Chondrocyte (in vitro differentiated cells): ENCODE measurements around the gene ACSL4. TPM values are rescaled to one million over a fixed set of nuclear protein-coding genes. Genes with fewer than 3 reads are reported as not detected.

Source experiments
- DNase-seq: peaks from one replicate; pipeline ENCODE4 v3.0.0; 2021; ENCODE audit warnings: mixed read lengths, low spot score
- H3K27ac Mint-ChIP-seq: one replicate; pipeline ENCODE4 v1.8.0; 2021; ENCODE audit warnings: mild to moderate bottlenecking, moderate library complexity, mixed read lengths; ENCODE audit not compliant: unreplicated experiment
- H3K27me3 Mint-ChIP-seq: 2 replicates; pipeline ENCODE4 v1.8.0; 2021; ENCODE audit warnings: low read depth, mixed read lengths
- H3K36me3 Mint-ChIP-seq: 2 replicates; pipeline ENCODE4 v1.8.0; 2021; ENCODE audit warnings: low read depth, mixed read lengths
- H3K4me1 Mint-ChIP-seq: 2 replicates; pipeline ENCODE4 v1.8.0; 2021; ENCODE audit warnings: low read depth, mild to moderate bottlenecking, mixed read lengths
- H3K4me3 Mint-ChIP-seq: one replicate; pipeline ENCODE4 v1.8.0; 2021; ENCODE audit warnings: mild to moderate bottlenecking, moderate library complexity, mixed read lengths; ENCODE audit not compliant: unreplicated experiment
- H3K9me3 Mint-ChIP-seq: 2 replicates; pipeline ENCODE4 v1.8.0; 2021; ENCODE audit warnings: low read depth, mixed read lengths
- CTCF ChIP-seq: fragments of 200-600 bp; sonication (generic); IDR thresholded peaks from 2 replicates; pipeline ENCODE4 v1.5.0; 2021; ENCODE audit warnings: antibody characterized with exemption, mild to moderate bottlenecking, moderate library complexity
- total RNA-seq: library from RNA; stranded (reverse); gene quantifications from 3 replicates; pipeline ENCODE4 v1.2.1, GENCODE V29; 2021

Gene ACSL4
- total RNA-seq, 1 donor from 2014 or later = 63.3 TPM

GRCh38 chrX:109596015-109596414, 137.0 kb downstream of the ACSL4 start:
- Mint-ChIP-seq H3K9me3 (no peaks in the 10 kb centered on the region), H3K4me3 (no peak overlapping the region), H3K27me3 (peaks cover 17% of the 10 kb centered on the region), H3K4me1 (peaks cover 6% of the 10 kb centered on the region), H3K36me3 (no peaks in the 10 kb centered on the region), H3K27ac (no peak overlapping the region)
- TF ChIP-seq CTCF = no peak
- DNase-seq = no peak

Other genes starting within 250 kb of the ACSL4 start
- gene NXT2, start 196.4 kb downstream of the ACSL4 start, total RNA-seq = 9.5 to 15.8 TPM (median 9.8 TPM) in 3 replicates
- gene KCNE5, start 108.1 kb downstream of the ACSL4 start, total RNA-seq = 0.56 to 0.85 TPM (median 0.62 TPM) in 3 replicates